AG04450 (cell line): ENCODE data around the gene UACA. TPM values are rescaled to one million over a fixed set of nuclear protein-coding genes. Genes with fewer than 3 reads are reported as not detected.

Experiments
- CTCF ChIA-PET: fragments of 300-600, 350-600 bp; formaldehyde crosslinking; extraction: SDS; loops from one replicate; lab custom pipeline; 2022; ENCODE audit warnings: antibody characterized with exemption, inconsistent platforms; lab: Charles Lee
- POLR2A ChIA-PET: fragments of 350-600 bp; formaldehyde crosslinking; extraction: SDS; loops from one replicate; lab custom pipeline; 2021; ENCODE audit warnings: antibody characterized with exemption, inconsistent platforms; lab: Yijun Ruan, JAX
- DNase-seq: peaks from one replicate; pipeline ENCODE4 v3.0.0-alpha.2; 2011; ENCODE audit warnings: low read depth, low spot score
- H3K27ac ChIP-seq: one replicate; pipeline ENCODE4 v1.5.1; 2012; ENCODE audit warnings: low read depth, low read length, control low read depth
- H3K27me3 ChIP-seq: one replicate; pipeline ENCODE4 v1.6.0; 2012; ENCODE audit warnings: low read length; ENCODE audit not compliant: control insufficient read depth, insufficient read depth
- H3K4me3 ChIP-seq: 2 replicates; pipeline ENCODE4 v1.5.1; 2011; ENCODE audit warnings: mild to moderate bottlenecking, low read depth, low read length, control low read depth
- H3K9me3 ChIP-seq: 2 replicates; pipeline ENCODE4 v1.5.1; 2012; ENCODE audit warnings: low read length; ENCODE audit not compliant: control insufficient read depth, insufficient read depth
- CTCF ChIP-seq: IDR thresholded peaks from 2 replicates; pipeline ENCODE4 v1.5.1; 2011; ENCODE audit warnings: low read depth, low read length, control low read depth, inconsistent platforms
- polyA plus RNA-seq: library from polyadenylated mRNA; depleted of rRNA; stranded (reverse); fragments of >200 nt; gene quantifications from 2 replicates; pipeline ENCODE4 v1.2.3, GENCODE V29; 2011

The UACA gene
- polyA plus RNA-seq, 1 experiment = 134 TPM

GRCh38 chr15:70636540-70637165, 126.7 kb downstream of the UACA start:
- H3K9me3 ChIP-seq = no peaks in the 10 kb centered on the region
- peak; percentile 51 for TF ChIP-seq CTCF
- no peaks in the 10 kb centered on the region for H3K27me3 ChIP-seq
- ChIA-PET POLR2A (interaction anchor here (0.6 kb wide), 1 partner anchor 21 kb away, joined by 3 read pairs; no protein-coding TSS in a partner anchor), CTCF (interaction anchor here (0.9 to 1.9 kb wide), 3 partner anchors 68 to 132 kb away, joined by 3 to 11 read pairs (median 3); no protein-coding TSS in a partner anchor)
- H3K27ac ChIP-seq = no peak overlapping the region
- no peak overlapping the region for H3K4me3 ChIP-seq
- no peak for DNase-seq

GRCh38 chr15:70635895-70636294, 127.5 kb downstream of the UACA start:
- H3K9me3 ChIP-seq = no peaks in the 10 kb centered on the region
- no peak overlapping the region for H3K4me3 ChIP-seq
- no peaks in the 10 kb centered on the region for H3K27me3 ChIP-seq
- ChIA-PET CTCF (interaction anchor here (1.2 kb wide), 1 partner anchor 67 kb away, joined by 4 read pairs; no protein-coding TSS in a partner anchor), POLR2A (no interaction called here)
- no peak for DNase-seq
- TF ChIP-seq CTCF = no peak
- no peak overlapping the region for H3K27ac ChIP-seq

- CTCF ChIA-PET = no interaction called here
- H3K27ac ChIP-seq = no peak overlapping the region
- DNase-seq = no peak
- no peak for TF ChIP-seq CTCF
- H3K9me3 ChIP-seq = no peaks in the 10 kb centered on the region
- no peaks in the 10 kb centered on the region for H3K27me3 ChIP-seq
- POLR2A ChIA-PET = no interaction called here
- H3K4me3 ChIP-seq = no peak overlapping the region
Observed at GRCh38 chr15:70633991-70634390, 129.4 kb downstream of the UACA start.

- H3K27ac ChIP-seq = no peak overlapping the region
- DNase-seq = no peak
- H3K27me3 ChIP-seq = no peaks in the 10 kb centered on the region
- CTCF ChIA-PET = no interaction called here
- TF ChIP-seq CTCF = no peak
- no peaks in the 10 kb centered on the region for H3K9me3 ChIP-seq
- POLR2A ChIA-PET = no interaction called here
- H3K4me3 ChIP-seq = no peak overlapping the region
Observed at GRCh38 chr15:70633103-70633831, 130.1 kb downstream of the UACA start.

- TF ChIP-seq CTCF = no peak
- no peak for DNase-seq
- Histone ChIP-seq H3K9me3 (no peaks in the 10 kb centered on the region), H3K4me3 (no peak overlapping the region), H3K27ac (no peak overlapping the region), H3K27me3 (no peaks in the 10 kb centered on the region)
- CTCF ChIA-PET = no interaction called here
- POLR2A ChIA-PET = no interaction called here
Observed at GRCh38 chr15:70632491-70633102, 130.8 kb downstream of the UACA start.
